ENCODE results near the gene FAM117B. TPM values are rescaled to one million over a fixed set of nuclear protein-coding genes. Genes with fewer than 3 reads are reported as not detected.

FAM117B gene
- total RNA-seq, 4 donors from 2014 or later, result 9.2 to 17.5 (median 12.5) TPM

GRCh38 chr2:202814226-202814625 lies 179.5 kb downstream of the FAM117B start:
- WGBS, 2 donors, result 96 to 97% methylated on average over 1 of the region's 1 CpG
- H3K4me1 ChIP-seq, result peaks cover 0 to 28% (median 10%) of the 10 kb centered on the region in 4 donors
- peak overlapping the region in 2 of 4 donors; percentile 72 to 81 for H3K27ac ChIP-seq

GRCh38 chr2:202815548-202816360 lies 181.0 kb downstream of the FAM117B start:
- 25 to 28% methylated on average over 4 of the region's 4 CpGs for WGBS, 2 donors
- Histone ChIP-seq H3K27ac (peak overlapping the region in 3 of 4 donors; percentile 58 to 81 (median 74)), H3K27me3 (no peaks in the 10 kb centered on the region), H3K4me1 (peaks cover 0 to 28% (median 10%) of the 10 kb centered on the region in 4 donors), H3K36me3 (peaks cover 0 to 17% (median 0%) of the 10 kb centered on the region in 3 donors), H3K9me3 (peaks cover 0 to 2% (median 0%) of the 10 kb centered on the region in 4 donors), H3K4me3 (no peak overlapping the region)
- TF ChIP-seq CTCF (IDR thresholded peaks at IDR 0.05) (no peak), POLR2A (IDR thresholded peaks at IDR 0.05) (no peak), EP300 (IDR thresholded peaks at IDR 0.05) (peak; percentile 55 to 75)
- peak in 1 of 2 donors; percentile 60 for DNase-seq (ENCODE audit: low spot score in 2 of 2)

More at GRCh38 chr2:202814226-202814625, 179.5 kb downstream of the FAM117B start:
- Histone ChIP-seq H3K27me3 (no peaks in the 10 kb centered on the region), H3K9me3 (peaks cover 0 to 6% (median 0%) of the 10 kb centered on the region in 4 donors), H3K36me3 (peaks cover 0 to 32% (median 0%) of the 10 kb centered on the region in 3 donors), H3K4me3 (no peak overlapping the region)
- no peak for DNase-seq (ENCODE audit: low spot score in 2 of 2)
- no peak for TF ChIP-seq POLR2A (IDR thresholded peaks at IDR 0.05)
- no peak for TF ChIP-seq EP300 (IDR thresholded peaks at IDR 0.05)
- TF ChIP-seq CTCF (IDR thresholded peaks at IDR 0.05), result no peak

- Histone ChIP-seq H3K4me1 (peaks cover 0 to 28% (median 10%) of the 10 kb centered on the region in 4 donors), H3K9me3 (no peaks in the 10 kb centered on the region), H3K4me3 (no peak overlapping the region), H3K36me3 (peaks cover 0 to 10% (median 0%) of the 10 kb centered on the region in 3 donors), H3K27ac (peak overlapping the region in 1 of 4 donors; percentile 81), H3K27me3 (no peaks in the 10 kb centered on the region)
- WGBS, 2 donors, result 77 to 82% methylated on average over 1 of the region's 1 CpG
- DNase-seq (ENCODE audit: low spot score in 2 of 2), result no peak
- TF ChIP-seq POLR2A (IDR thresholded peaks at IDR 0.05), result no peak
- TF ChIP-seq EP300 (IDR thresholded peaks at IDR 0.05), result no peak
- TF ChIP-seq CTCF (IDR thresholded peaks at IDR 0.05), result no peak
Observed at GRCh38 chr2:202817771-202818170, 183.0 kb downstream of the FAM117B start.

GRCh38 chr2:202818321-202818720 lies 183.6 kb downstream of the FAM117B start:
- H3K27me3 ChIP-seq, result no peaks in the 10 kb centered on the region
- H3K27ac ChIP-seq, result peak overlapping the region in 1 of 4 donors; percentile 81
- peaks cover 0 to 28% (median 10%) of the 10 kb centered on the region in 4 donors for H3K4me1 ChIP-seq
- TF ChIP-seq EP300 (IDR thresholded peaks at IDR 0.05), result no peak
- no peak for TF ChIP-seq CTCF (IDR thresholded peaks at IDR 0.05)
- no peak for TF ChIP-seq POLR2A (IDR thresholded peaks at IDR 0.05)
- H3K4me3 ChIP-seq, result no peak overlapping the region
- WGBS, 2 donors, result 55 to 59% methylated on average over 3 of the region's 3 CpGs
- H3K9me3 ChIP-seq, result no peaks in the 10 kb centered on the region
- no peak for DNase-seq (ENCODE audit: low spot score in 2 of 2)
- peaks cover 0 to 7% (median 0%) of the 10 kb centered on the region in 3 donors for H3K36me3 ChIP-seq

Small RNA genes lying within 50 kb of the gene (small RNA-seq; reads per million reads assigned to genes)
- gene MTND4LP17, result not detected

Other genes with a start within 250 kb of the FAM117B start
- gene ICA1L, start 236.8 kb downstream of the FAM117B start, total RNA-seq, result 10 to 100 TPM; 12.3 to 70.2 (median 32.7) TPM

All from tibial nerve (tissue), 4 donors.